UCSD-AML1 (cell line): ENCODE measurements around the gene MOB2.

ENCODE experiments used
- DNase-seq: peaks from one replicate; lab custom pipeline; 2025; ENCODE audit not compliant: unreplicated experiment; lab: John Stamatoyannopoulos, UW

The MOB2 gene

GRCh38 chr11:1487851-1488574 lies 1.4 kb upstream of the MOB2 start:
- no peak for DNase-seq

GRCh38 chr11:1487091-1487850 lies 692 bp upstream of the MOB2 start:
- DNase-seq = no peak

DNA sequence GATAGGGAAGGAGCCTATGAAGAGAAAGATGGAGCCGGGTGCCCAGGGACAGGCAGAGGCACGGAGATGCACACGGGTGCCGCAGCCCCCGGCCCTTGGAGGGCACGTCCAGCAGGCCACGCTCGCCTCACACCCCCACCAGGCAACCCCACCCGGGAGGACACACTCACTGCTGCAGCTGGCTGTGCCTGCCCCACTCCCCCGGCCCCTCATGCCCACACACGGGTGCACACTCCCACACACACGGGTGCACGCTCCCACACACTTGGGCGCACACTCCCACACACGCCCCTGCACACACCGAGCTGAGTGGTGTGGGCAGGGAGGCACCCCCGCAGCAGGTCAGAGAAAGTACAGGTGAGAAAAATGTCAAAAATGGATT lies 1.1 kb downstream of the MOB2 start:
- no peak for DNase-seq

GRCh38 chr11:1484695-1485503 lies 1.7 kb downstream of the MOB2 start:
- DNase-seq = no peak

GRCh38 chr11:1484061-1484671 lies 2.4 kb downstream of the MOB2 start:
- no peak for DNase-seq

- DNase-seq = no peak
Observed at GRCh38 chr11:1483445-1483961, 3.1 kb downstream of the MOB2 start.

DNA sequence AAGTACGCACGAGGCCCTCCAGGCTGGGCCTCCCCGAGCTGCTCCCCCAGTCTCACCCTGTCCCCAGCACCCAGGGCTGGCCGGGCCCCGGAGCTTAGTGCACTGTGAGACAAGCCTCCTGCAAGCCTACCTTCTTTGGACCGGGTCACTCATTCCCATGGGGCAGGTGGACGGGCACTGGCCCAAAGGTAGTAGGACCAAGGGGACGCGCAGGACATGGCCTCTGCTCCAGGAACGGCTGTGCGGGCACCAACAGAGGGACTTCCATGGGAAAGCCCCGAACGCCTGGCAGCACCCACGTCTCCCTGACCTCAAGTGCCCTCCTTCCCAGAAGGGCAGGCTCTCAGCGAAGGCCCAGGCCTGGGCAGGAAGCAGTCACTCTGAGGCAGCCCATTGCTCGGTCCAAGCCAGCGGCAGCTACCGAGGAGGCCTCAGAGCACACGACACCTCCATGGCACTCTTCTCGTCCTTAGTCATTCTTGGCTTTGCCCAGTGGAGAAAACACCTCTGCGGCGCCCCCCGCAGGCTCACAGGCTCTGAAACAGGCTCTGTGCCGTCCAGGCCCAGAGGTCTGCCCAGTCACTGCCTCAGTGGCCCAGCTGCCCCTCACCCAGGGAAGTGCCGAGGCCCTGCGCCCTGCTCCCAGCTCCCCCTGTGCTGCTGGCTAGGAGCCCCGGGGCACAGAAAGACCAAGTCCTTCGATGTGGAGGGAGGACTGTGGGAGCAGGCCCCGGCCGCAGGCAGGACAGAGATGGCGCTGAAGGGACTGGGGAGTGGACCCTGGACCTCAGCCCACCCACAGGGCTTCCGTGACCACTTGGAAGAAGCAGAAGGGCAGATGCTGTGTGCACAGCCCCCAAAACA lies 3.8 kb downstream of the MOB2 start:
- DNase-seq = no peak

GRCh38 chr11:1481861-1482441 lies 4.6 kb downstream of the MOB2 start:
- DNase-seq = no peak

DNA sequence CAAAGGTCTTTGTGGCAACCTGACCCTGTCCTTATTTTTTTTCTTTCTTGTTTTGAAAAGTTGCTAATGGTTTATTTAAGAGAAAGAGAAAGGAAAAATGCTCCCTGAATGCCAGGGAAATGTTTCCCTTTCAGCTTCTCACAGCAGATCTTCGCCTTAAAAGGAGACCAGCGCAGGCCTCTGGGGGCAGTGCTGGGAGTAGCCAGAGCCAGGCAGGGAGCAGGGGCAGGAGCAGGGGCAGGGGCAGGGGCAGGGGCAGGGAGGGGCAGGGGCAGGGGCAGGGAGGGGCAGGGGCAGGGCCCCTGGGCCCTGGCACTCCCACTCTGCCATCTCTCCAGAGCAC lies 5.1 kb downstream of the MOB2 start:
- DNase-seq = no peak

- no peak for DNase-seq
Observed at GRCh38 chr11:1480555-1481482, 5.8 kb downstream of the MOB2 start.

GRCh38 chr11:1480191-1480554 lies 6.4 kb downstream of the MOB2 start:
- DNase-seq = no peak

DNA sequence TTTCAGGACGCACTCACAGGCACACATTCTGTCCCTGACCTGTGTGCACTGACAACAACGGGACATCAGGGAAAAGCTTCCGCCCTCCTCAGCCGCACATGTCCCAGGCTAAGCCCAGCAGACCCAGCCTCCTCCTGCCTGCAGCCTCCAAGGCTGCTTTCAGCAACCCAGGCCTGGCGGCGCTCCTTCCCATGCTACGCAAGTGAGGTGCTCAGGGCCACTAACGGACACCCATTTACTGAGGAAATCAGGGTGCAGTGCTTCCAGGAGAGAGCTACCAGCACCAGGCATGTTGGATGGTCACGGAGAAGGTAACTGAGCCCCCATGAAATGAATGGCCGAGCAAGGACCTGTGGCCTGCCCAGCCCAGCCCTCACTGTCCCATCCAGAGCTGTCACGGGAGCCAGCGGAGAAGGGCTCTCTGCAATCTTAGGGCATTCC lies 6.9 kb downstream of the MOB2 start:
- DNase-seq = no peak

- no peak for DNase-seq
Observed at GRCh38 chr11:1479006-1479677, 7.4 kb downstream of the MOB2 start.

DNA sequence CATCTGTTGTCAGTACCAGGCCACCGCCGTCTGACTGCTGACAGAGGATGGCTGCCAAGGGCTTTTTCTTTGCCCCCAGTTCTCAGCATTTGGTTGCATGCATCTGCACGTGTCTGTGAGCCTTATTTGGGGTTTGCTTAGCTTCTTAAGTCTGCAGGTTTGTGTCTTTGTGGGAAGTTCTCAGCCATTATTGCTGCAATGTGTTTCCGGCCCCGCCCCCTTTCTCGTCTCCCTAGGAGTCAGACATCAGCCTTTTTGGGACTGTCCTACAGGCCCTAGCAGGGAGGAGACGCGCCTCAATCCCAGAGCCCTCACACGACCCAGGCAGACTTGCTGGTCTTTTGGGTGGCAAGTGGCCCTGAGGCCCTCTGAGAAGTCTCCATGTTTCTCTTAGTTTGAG lies 8.0 kb downstream of the MOB2 start:
- no peak for DNase-seq

DNA sequence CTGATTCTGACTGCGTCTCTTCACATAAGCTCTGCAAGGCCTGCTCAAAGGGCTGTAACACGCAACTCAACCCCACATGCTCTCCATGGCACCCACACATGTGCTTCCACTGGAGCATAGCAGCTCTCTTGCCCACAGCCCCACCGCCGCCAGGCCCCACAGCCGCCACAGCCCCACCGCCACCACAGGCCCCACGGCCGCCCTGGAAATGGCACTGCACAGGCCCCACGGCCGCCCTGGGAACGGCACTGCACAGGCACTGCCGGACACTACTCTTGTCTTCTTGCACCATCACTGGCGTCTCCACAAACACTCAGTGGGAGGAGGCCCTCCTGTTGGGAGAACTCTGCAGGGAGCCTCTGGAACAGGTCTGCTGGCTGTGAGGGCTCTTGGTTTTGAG lies 8.6 kb downstream of the MOB2 start:
- no peak for DNase-seq

- DNase-seq = no peak
Observed at GRCh38 chr11:1476940-1477736, 9.4 kb downstream of the MOB2 start.

- DNase-seq = no peak
Observed at GRCh38 chr11:1475841-1476240, 10.7 kb downstream of the MOB2 start.

GRCh38 chr11:1473786-1474185 lies 12.8 kb downstream of the MOB2 start:
- no peak for DNase-seq
